ENCODE data around the gene POLR2H. TPM values are rescaled to one million over a fixed set of nuclear protein-coding genes. Genes with fewer than 3 reads are reported as not detected.

POLR2H gene
- polyA plus RNA-seq, 1 experiment: 94.4 TPM

DNA sequence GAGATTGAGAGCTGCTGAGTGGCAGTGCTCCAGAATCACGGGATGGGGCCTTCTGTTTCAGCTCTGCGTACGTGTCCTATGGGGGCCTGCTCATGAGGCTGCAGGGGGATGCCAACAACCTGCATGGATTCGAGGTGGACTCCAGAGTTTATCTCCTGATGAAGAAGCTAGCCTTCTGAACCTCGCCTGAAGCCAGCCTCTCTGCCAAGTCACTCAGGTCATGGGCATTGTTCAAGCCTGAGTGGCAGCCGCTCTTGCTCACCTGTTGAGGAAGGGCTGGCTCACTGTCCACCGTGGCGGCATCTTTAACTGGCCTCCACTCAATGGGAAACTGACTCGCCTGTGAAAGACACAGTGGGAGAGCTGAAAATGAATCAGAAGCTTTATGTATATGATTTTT is 6.6 kb downstream of the POLR2H start:
- TF ChIP-seq, protein P1, sequence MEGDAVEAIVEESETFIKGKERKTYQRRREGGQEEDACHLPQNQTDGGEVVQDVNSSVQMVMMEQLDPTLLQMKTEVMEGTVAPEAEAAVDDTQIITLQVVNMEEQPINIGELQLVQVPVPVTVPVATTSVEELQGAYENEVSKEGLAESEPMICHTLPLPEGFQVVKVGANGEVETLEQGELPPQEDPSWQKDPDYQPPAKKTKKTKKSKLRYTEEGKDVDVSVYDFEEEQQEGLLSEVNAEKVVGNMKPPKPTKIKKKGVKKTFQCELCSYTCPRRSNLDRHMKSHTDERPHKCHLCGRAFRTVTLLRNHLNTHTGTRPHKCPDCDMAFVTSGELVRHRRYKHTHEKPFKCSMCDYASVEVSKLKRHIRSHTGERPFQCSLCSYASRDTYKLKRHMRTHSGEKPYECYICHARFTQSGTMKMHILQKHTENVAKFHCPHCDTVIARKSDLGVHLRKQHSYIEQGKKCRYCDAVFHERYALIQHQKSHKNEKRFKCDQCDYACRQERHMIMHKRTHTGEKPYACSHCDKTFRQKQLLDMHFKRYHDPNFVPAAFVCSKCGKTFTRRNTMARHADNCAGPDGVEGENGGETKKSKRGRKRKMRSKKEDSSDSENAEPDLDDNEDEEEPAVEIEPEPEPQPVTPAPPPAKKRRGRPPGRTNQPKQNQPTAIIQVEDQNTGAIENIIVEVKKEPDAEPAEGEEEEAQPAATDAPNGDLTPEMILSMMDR (IDR thresholded peaks at IDR 0.05; ENCODE audit: low read depth, low read length): no peak
- Histone ChIP-seq H3K27me3 (ENCODE audit: control insufficient read depth, insufficient read depth, low read length) (peaks cover 8% of the 10 kb centered on the region), H3K4me3 (ENCODE audit: low read depth, low read length) (no peak overlapping the region), H3K9me3 (ENCODE audit: control insufficient read depth, insufficient read depth, low read length) (no peaks in the 10 kb centered on the region), H3K27ac (ENCODE audit: low read depth, low read length) (peak overlapping the region; percentile 11)
- ChIA-PET CTCF (interaction anchor here (1.1 to 10.4 kb wide), 3 partner anchors 91 to 173 kb away, joined by 3 to 215 read pairs (median 4); no protein-coding TSS in a partner anchor), POLR2A (interaction anchor here (0.6 to 0.9 kb wide), 2 partner anchors 12 to 172 kb away, joined by 3 to 4 read pairs; no protein-coding TSS in a partner anchor)
- no peak for DNase-seq (ENCODE audit: low read depth, low spot score)

DNA sequence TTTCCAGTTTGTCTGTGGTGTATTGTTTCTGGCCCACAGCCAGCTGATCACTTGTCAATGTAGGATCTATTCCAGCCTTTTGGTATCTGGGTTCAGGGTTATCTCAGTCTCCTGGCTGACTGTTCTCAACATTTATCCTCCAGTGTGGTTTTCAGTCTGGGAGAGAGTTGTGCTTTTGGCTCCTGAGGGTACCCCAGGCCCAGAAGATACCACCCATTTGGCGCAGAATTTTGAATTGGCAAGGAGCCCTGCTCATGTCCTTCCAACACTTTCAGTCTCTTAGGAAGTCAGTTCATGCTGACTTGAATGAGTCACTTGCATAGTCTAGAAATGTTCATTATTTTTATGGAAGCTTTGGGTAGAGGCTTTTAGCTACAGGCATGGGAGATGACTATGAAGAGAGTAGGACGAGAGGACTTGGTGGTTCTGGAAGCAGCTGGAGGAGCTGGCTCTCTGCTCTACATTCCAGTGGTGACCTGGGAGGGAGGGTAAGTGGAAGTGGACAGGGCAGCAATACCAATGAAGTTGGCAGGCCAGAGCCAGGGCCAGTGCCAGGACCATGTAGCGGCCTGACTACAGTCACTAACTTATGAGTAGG is 7.2 kb downstream of the POLR2H start:
- no peaks in the 10 kb centered on the region for H3K9me3 ChIP-seq (ENCODE audit: control insufficient read depth, insufficient read depth, low read length)
- ChIA-PET POLR2A (interaction anchor here (0.9 kb wide), 1 partner anchor 172 kb away, joined by 3 read pairs; no protein-coding TSS in a partner anchor), CTCF (interaction anchor here (0.5 to 10.4 kb wide), 5 partner anchors 91 to 172 kb away, joined by 3 to 215 read pairs (median 3); no protein-coding TSS in a partner anchor)
- TF ChIP-seq, protein P1 (IDR thresholded peaks at IDR 0.05; ENCODE audit: low read depth, low read length): no peak
- DNase-seq (ENCODE audit: low read depth, low spot score): no peak
- no peak overlapping the region for H3K4me3 ChIP-seq (ENCODE audit: low read depth, low read length)
- H3K27ac ChIP-seq (ENCODE audit: low read depth, low read length): peak overlapping the region; percentile 31
- peaks cover 12% of the 10 kb centered on the region for H3K27me3 ChIP-seq (ENCODE audit: control insufficient read depth, insufficient read depth, low read length)

DNA sequence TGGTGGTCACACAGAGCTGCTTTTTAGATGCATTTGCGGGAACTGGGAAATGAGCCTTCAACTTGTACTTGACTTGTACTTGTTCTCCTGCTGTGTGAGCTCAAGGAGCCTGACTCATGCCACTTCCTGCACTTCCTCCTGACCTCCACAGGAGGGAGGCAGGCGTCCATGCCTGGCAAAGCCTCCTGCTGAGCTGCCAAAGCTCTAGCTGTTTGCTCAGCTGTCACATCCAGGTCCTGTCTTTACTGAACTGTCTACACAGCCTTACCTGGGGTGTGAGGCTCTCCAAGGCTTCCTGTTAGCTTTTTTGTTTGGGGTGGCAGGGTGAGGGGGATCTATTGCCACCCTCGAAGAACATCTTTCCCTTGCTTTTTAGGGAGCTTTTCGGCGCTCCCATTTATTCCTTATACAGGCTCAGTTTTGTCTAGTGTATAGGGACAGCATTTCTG is 10.1 kb downstream of the POLR2H start:
- H3K9me3 ChIP-seq (ENCODE audit: control insufficient read depth, insufficient read depth, low read length): no peaks in the 10 kb centered on the region; the same call in 1 of the 2 replicates
- peak; percentile 72 for DNase-seq (ENCODE audit: low read depth, low spot score)
- no peak overlapping the region for H3K27ac ChIP-seq (ENCODE audit: low read depth, low read length)
- TF ChIP-seq, protein P1 (IDR thresholded peaks at IDR 0.05; ENCODE audit: low read depth, low read length): peak; percentile 100
- H3K27me3 ChIP-seq (ENCODE audit: control insufficient read depth, insufficient read depth, low read length): peaks cover 28% of the 10 kb centered on the region
- POLR2A ChIA-PET: interaction anchor here (1.2 kb wide), 2 partner anchors 142 to 179 kb away, joined by 3 to 4 read pairs; no protein-coding TSS in a partner anchor
- CTCF ChIA-PET: interaction anchor here (0.5 to 10.4 kb wide), 72 partner anchors 8 to 780 kb away, joined by 3 to 278 read pairs (median 4); partner anchors contain the start of genes CLCN2, POLR2H and VPS8
- no peak overlapping the region for H3K4me3 ChIP-seq (ENCODE audit: low read depth, low read length)

DNA sequence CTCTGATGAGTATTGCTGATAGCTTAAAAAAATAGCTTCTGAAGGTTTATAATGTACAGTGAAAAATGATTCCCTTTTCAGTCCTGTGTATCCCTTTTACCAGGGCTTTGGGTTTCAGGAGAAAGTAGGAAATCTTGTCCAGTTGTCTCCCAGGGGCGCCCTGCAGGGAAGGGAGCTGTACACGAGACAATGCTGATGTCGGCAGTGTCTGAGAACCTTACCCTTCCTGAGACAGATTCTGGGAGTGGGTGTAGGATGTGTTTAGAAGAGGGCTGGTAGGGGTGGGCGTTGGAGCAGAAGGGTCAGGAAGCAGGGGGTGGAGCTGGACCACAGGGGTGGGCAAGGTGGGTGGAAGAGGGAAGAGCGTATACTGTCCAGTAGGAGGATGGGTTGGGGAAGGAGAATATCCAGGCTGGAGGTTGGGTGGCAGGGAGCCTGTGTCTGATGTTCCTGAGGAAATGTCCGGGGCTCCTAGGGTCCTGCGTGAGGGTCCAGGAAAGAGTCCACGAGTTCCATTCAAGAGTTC is 10.8 kb downstream of the POLR2H start:
- H3K4me3 ChIP-seq (ENCODE audit: low read depth, low read length): no peak overlapping the region
- POLR2A ChIA-PET: interaction anchor here (0.6 to 1.2 kb wide), 2 partner anchors 27 to 141 kb away, joined by 3 read pairs; no protein-coding TSS in a partner anchor
- peaks cover 31% of the 10 kb centered on the region for H3K27me3 ChIP-seq (ENCODE audit: control insufficient read depth, insufficient read depth, low read length)
- no peak for DNase-seq (ENCODE audit: low read depth, low spot score)
- H3K27ac ChIP-seq (ENCODE audit: low read depth, low read length): no peak overlapping the region
- TF ChIP-seq, protein P1 (IDR thresholded peaks at IDR 0.05; ENCODE audit: low read depth, low read length): no peak
- H3K9me3 ChIP-seq (ENCODE audit: control insufficient read depth, insufficient read depth, low read length): no peaks in the 10 kb centered on the region; the same call in 1 of the 2 replicates
- CTCF ChIA-PET: interaction anchor here (0.7 to 10.4 kb wide), 41 partner anchors 9 to 475 kb away, joined by 3 to 278 read pairs (median 10); partner anchors contain the start of genes CLCN2, POLR2H and VPS8

All from AG04450 (cell line).